IPS-18c (cell line): ENCODE data around the gene SYNGR4.

Experiments
- H3K4me3 ChIP-seq: 2 replicates; pipeline ENCODE4 v1.7.0; 2013; ENCODE audit warnings: low read depth, mild to moderate bottlenecking, low read length, moderate library complexity; ENCODE audit not compliant: insufficient read depth
- H3K9me3 ChIP-seq: one replicate; pipeline ENCODE4 v1.6.1; 2013; ENCODE audit warnings: mild to moderate bottlenecking, low read length, moderate library complexity; ENCODE audit not compliant: control insufficient read depth, insufficient read depth

The SYNGR4 gene

DNA sequence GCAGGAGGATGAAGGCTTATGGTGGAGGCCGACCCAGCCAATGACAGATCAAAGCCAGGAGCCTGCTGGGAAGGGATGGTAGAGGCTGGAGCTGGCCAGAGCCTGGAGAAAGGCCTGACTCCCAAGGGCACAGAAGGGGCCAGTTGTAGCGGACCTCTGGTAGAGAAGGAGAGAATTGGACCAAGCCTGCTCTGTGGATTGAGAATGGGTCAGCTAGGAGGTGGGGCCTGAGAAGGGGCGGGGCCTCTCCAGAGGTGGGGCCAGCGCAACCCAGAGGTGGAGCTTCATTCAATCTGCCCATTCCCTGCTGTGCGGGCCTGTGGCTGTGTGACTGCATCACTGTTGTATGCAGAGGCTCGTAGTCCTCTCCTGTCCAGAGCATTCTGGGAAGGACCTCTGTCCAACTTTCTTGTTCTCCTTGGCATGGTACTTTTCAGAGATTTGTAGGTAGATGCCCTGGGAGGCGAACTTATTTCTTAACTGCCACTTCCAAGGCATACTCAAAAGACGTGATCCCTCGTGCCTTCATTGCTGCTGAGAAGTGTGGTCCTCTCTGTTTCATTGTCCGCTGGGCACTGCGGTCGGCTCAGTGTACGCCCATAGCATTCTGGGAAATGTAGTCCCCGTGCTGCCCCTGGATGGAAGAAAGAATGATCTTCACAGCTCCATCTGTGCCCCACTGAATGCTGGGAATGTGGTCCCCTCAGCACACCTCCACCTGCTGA lies 36.0 kb downstream of the SYNGR4 start:
- H3K4me3 ChIP-seq, result peak overlapping the region; percentile 39; the same call in 1 of the 2 replicates

DNA sequence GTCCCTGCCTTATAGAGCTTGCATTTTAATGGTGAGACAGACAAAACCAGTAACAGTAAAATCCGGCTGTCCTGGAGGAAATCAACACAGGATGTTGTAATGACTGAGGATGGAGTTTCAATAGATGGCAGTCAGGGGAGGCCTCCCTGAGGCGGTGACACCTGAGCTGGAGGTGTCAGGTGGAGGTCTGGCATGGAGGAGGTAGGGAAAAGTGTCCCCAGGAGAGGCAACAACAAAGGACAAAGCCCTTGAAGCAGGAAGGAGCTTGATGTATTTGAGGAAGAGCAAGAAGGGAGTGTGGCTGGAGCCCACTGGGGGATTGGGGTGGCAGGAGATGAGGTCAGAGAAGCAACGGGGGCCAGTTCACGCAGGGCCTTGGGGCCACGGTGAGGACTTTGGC lies 37.1 kb downstream of the SYNGR4 start:
- no peaks in the 10 kb centered on the region for H3K9me3 ChIP-seq
- no peak overlapping the region for H3K4me3 ChIP-seq

More for the DNA sequence above, 36.0 kb downstream of the SYNGR4 start:
- no peaks in the 10 kb centered on the region for H3K9me3 ChIP-seq

DNA sequence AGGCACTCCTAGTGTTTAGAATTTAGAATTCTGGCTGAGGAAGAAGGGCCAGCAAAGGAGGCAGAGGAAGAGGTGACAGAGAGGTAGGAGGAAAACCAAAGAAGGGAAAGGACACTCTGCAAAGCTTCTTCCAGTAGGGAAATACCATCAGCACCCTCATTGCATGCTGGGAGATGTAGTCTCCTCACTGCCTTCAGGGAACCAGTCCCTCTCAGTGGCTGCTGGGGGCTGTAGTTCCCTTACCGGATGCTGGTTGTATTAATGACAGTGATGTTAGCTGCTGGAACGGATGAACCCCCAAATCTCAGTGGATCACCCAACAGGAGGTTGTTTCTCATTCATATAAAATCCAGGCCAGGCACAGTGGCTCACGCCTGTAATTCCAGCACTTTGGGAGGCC lies 39.4 kb downstream of the SYNGR4 start:
- no peak overlapping the region for H3K4me3 ChIP-seq

DNA sequence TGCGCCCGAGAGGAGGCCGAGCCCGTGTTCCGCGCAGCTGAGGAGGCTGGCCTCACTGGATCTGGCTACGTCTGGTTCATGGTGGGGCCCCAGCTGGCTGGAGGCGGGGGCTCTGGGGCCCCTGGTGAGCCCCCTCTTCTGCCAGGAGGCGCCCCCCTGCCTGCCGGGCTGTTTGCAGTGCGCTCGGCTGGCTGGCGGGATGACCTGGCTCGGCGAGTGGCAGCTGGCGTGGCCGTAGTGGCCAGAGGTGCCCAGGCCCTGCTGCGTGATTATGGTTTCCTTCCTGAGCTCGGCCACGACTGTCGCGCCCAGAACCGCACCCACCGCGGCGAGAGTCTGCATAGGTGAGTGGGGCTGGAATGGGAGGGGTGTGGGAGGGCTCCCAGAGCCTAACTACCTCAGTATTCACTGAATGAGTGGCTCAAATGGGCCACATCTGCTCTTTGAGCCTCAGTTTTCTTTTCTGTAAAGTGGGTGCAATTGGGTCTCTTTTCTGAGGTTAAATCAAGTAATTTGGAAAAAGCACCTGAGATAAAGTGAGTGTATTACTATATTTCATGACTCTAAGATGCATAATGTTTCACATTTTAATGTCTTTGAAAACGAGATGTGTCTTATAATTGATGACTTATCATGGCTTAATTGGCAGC lies 41.0 kb downstream of the SYNGR4 start:
- Histone ChIP-seq H3K4me3 (no peak overlapping the region), H3K9me3 (no peaks in the 10 kb centered on the region)

More for the DNA sequence above, 39.4 kb downstream of the SYNGR4 start:
- H3K9me3 ChIP-seq, result no peaks in the 10 kb centered on the region

DNA sequence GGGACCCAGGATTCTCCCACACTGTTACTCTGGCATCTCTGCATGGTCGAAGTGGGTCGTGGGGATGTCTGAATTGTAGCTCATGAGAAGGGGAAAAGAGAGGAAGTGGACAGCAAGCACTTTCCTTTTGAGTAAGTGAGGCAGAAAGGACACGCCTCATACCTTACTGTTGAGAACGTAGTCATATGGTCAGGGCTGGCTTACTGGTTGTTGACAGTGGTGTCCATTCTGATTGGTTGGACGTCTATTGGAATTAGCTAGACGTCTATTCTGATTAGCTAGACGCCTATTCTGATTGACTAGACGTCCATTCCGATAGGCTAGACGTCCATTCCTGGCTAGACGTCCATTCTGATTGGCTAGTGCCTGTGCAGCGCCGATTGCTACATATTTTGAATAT lies 41.7 kb downstream of the SYNGR4 start:
- no peak overlapping the region for H3K4me3 ChIP-seq
- H3K9me3 ChIP-seq, result no peaks in the 10 kb centered on the region

DNA sequence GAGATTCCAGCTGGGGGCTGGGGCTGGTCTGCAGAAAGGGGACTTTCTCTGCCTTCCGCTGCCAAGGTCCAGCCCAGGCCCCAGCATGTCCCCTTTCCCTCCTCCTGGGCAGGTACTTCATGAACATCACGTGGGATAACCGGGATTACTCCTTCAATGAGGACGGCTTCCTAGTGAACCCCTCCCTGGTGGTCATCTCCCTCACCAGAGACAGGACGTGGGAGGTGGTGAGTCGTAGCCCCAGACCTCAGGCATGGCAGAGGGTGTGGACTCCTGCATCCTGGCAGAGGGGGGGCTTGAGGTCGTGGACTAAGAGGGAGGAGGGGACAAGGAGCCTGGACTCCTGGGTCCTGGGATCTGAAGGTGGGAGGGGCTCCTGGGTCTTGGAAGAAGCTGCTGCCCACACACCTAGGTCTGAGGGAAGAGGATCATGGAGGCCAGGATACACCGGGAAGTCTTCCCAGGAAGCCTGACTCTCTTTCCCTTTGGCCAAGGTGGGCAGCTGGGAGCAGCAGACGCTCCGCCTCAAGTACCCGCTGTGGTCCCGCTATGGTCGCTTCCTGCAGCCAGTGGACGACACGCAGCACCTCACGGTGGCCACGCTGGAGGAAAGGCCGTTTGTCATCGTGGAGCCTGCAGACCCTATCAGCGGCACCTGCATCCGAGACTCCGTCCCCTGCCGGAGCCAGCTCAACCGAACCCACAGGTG lies 49.9 kb downstream of the SYNGR4 start:
- Histone ChIP-seq H3K9me3 (no peaks in the 10 kb centered on the region), H3K4me3 (peak overlapping the region; percentile 56)

DNA sequence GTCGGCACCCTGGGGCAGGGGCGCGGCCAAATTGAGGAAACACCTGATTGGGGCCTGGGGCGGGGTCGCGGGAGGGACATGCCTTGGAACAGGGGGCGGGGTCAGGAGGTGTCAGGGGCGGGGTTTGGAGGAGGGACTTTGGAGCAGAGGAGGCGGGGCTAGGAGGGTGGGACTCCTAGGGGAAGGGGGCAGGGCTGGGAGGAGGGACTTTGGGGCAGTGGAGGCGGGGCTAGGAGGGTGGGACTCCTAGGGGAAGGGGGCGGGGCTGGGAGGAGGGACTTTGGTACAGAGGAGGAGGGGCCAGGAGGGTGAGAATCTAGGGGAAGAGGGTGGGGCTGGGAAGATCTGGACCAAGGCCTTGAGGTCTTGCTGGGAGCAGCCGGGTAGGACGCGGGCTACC lies 51.2 kb downstream of the SYNGR4 start:
- Histone ChIP-seq H3K9me3 (no peaks in the 10 kb centered on the region), H3K4me3 (no peak overlapping the region; the same call in 1 of the 2 replicates)

DNA sequence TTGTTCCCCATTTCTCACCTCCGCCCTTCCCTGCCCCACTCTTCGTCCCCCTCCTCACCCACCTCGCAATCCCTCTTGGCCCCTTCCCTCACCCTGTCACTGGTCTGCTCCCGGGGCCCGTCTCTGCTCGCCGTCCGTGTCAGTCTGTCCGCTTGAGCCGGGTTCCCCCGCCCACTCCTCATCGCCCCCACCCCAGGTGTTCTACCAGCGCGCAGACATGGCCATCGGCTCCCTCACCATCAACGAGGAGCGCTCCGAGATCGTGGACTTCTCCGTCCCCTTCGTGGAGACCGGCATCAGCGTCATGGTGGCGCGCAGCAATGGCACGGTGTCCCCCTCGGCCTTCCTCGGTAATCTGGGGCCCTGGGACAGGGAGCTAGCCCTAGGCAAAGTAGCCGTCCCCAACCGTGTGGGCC lies 51.6 kb downstream of the SYNGR4 start:
- H3K4me3 ChIP-seq, result no peak overlapping the region; the same call in 1 of the 2 replicates
- no peaks in the 10 kb centered on the region for H3K9me3 ChIP-seq

DNA sequence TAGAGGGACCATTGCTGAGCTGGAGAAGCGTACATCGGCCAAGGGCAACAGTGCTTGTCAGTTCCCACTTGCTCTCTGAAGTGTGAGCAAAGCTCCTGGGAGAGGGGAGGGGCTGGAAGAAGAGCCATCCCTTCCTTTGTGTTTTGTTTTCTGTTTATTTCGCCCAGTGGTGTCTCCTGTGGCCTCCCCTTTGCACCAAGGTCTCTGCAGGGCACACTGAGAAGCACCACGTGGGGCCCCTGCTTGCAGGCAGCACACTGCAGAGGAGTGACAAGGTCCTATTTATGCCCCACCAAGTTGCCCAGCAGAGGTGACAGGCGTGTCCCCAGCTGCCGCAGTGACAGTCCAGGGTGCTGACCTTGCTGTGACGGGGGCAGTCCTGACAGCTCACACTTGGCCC lies 53.3 kb downstream of the SYNGR4 start:
- no peak overlapping the region for H3K4me3 ChIP-seq
- H3K9me3 ChIP-seq, result no peaks in the 10 kb centered on the region

DNA sequence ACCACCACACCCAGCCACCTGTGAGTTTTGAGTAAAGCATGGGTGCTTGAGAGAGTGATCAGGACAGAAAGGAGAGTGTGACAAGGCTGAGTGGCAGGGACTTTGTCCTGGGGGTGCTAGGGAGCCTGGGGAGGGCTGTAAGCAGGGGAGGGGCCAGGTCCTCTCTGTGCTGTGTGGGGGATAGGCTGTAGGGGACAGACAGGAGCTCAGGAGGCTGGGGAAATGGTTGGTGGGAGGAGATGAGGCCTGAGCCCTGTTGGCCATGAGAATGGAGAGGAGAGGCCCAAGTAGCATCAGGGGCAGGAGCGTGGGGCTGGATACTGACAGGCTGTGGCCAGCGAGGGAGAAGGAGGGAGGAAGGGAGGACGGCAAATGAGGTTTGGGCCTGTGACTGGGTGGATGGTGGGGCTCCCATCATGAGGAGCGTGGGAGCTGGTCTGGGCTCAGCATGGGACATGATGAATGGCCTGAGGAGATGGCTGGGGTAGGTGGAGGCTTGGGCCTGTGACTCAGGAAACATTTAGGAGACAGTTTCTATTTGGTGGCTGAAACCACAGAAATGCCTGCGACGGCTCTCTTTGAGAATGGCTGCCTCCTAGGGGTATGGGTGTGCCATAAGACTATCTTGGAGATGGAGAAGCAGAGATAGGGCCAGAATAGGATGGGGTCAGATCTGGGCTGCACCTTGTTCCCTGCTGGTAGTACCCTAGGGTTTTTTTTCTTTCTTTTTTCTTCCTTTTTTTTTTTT lies 54.3 kb downstream of the SYNGR4 start:
- Histone ChIP-seq H3K9me3 (no peaks in the 10 kb centered on the region), H3K4me3 (no peak overlapping the region)

DNA sequence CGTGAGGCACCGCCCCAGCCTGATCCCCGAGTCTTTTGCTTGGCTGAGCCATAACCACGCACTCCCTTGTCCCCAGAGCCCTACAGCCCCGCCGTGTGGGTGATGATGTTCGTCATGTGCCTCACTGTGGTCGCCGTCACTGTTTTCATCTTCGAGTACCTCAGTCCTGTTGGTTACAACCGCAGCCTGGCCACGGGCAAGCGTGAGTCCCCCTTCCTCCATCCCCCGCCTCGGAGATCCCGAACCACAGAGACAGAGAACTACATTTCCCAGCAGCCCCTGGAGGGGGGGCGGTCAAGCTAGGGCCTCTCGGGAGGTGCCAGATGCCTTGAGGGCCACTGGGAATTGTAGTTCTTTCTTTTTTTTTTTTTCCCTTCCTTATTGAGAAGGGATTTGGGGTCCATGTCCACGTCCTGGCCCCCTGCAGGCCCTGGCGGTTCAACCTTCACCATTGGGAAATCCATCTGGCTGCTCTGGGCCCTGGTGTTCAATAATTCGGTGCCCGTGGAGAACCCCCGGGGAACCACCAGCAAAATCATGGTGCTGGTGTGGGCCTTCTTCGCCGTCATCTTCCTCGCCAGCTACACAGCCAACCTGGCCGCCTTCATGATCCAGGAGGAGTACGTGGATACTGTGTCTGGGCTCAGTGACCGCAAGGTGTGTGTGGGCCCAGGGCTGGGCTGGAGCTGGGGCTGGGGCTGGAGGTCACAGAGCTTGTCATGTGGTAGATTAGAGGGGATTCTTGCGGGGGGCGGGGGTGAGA lies 55.2 kb downstream of the SYNGR4 start:
- H3K9me3 ChIP-seq, result no peaks in the 10 kb centered on the region
- no peak overlapping the region for H3K4me3 ChIP-seq

DNA sequence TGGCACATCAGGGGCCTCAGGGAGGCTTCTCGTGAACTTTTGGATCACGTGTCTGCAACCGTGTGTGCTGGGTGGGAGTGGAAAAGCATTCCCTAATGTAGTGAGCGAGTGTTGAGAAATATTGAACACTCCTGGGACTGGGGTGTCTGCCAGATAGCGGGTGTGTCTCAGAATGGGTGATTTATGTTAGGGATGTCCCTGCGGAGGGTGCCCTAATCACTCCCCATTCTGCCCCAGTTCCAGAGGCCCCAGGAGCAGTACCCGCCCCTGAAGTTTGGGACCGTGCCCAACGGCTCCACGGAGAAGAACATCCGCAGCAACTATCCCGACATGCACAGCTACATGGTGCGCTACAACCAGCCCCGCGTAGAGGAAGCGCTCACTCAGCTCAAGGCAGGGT lies 57.4 kb downstream of the SYNGR4 start:
- no peaks in the 10 kb centered on the region for H3K9me3 ChIP-seq
- no peak overlapping the region for H3K4me3 ChIP-seq

DNA sequence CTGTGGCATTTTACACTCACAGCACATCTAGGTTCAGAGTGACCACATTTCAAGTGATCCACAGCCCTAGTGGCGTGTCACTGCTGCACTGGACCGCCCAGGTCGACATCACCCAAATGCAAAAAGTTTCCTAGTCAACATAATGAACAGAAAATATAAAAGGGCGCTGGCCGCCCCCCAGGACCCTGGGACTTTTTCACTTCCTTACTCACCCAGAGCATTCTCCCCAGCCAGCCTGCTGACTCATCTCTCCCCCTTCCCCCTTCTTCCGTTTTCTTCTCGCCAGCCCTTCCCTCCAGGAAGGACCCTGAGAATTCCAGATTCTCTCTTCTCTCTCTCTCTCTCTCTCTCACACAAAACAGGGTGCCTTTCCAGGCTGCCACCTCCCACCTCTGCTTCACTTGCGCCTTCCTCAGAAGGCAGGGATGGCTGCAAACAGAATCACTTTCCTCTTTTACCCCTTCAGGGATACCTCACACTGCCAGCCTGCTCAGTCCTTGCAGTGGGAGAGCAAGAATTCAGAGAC lies 60.6 kb downstream of the SYNGR4 start:
- H3K9me3 ChIP-seq, result no peaks in the 10 kb centered on the region
- no peak overlapping the region for H3K4me3 ChIP-seq
